ENCODE data around the gene BCL11A. TPM values are rescaled to one million over a fixed set of nuclear protein-coding genes. Genes with fewer than 3 reads are reported as not detected.

The BCL11A gene
- total RNA-seq, 1 donor from 2014 or later, result 0.67 TPM

DNA sequence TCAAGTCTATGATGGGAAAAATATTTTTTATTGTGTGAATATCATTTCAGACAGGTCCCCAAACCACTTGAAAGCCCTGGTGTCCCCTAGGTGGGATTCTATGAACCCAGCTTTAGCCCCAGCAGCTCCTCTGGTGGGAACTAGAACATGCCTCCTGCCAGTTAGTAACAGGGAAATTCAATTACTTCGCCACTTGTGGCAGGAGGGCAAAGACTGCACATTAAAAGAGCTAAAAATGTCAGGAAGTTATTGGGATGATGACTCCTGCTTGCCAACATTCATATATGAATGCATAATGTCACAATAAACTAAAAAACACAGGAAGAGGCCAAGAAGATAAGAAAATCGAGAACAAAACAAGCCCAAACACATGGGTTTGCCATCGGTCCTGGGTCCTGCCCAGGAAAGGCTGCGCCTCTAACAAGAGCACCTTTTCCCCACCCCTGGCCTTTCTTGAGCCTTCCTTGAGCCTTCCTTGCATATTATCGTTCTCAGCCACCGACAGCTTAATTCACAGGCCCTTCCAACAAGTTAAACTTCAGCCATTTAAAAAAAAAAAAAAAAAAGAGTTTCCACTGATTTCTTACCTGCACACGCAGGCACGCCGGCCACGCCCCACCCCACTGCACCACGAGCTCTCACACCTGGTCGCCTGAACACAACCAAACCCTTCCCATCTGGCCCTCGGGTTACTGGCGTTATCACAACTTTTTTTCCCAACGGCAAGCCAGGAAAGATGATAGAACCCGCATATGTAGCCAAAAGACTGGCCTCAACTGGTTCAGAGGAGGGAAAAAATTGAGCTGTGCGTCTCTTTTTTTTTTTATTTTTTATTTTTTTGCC, 23.4 kb downstream of the BCL11A start:
- peaks cover 7% of the 10 kb centered on the region for H3K27me3 Mint-ChIP-seq (ENCODE audit: insufficient read depth, low read depth)
- peaks cover 3% of the 10 kb centered on the region for H3K36me3 Mint-ChIP-seq
- DNase-seq (ENCODE audit: low spot score), result no peak
- H3K4me1 Mint-ChIP-seq, result peaks cover 56% of the 10 kb centered on the region
- no peak overlapping the region for H2AFZ ChIP-seq (replicated peaks)
- peaks cover 39% of the 10 kb centered on the region for H3K4me1 ChIP-seq
- no peaks in the 10 kb centered on the region for H3K9me3 Mint-ChIP-seq
- H3K79me2 ChIP-seq (ENCODE audit: low read depth), result peaks cover 23% of the 10 kb centered on the region
- H3K4me3 Mint-ChIP-seq, result no peak overlapping the region
- H3K4me3 ChIP-seq, result no peak overlapping the region
- H3K9ac ChIP-seq, result no peak overlapping the region
- H3K27ac Mint-ChIP-seq, result no peak overlapping the region
- no peak overlapping the region for H3K27ac ChIP-seq
- no peaks in the 10 kb centered on the region for H4K20me1 ChIP-seq (ENCODE audit: low read depth)
- TF ChIP-seq CTCF (IDR thresholded peaks at IDR 0.05) (no peak), EZH2phosphoT487 (IDR thresholded peaks at IDR 0.05) (no peak), EZH2 (IDR thresholded peaks at IDR 0.05) (no peak)
- no peaks in the 10 kb centered on the region for H3F3A ChIP-seq (ENCODE audit: low read depth)
- H3K9me3 ChIP-seq (ENCODE audit: low read depth), result no peaks in the 10 kb centered on the region
- no peaks in the 10 kb centered on the region for H3K36me3 ChIP-seq
- H3K27me3 ChIP-seq, result no peaks in the 10 kb centered on the region
- no peak overlapping the region for H3K4me2 ChIP-seq

DNA sequence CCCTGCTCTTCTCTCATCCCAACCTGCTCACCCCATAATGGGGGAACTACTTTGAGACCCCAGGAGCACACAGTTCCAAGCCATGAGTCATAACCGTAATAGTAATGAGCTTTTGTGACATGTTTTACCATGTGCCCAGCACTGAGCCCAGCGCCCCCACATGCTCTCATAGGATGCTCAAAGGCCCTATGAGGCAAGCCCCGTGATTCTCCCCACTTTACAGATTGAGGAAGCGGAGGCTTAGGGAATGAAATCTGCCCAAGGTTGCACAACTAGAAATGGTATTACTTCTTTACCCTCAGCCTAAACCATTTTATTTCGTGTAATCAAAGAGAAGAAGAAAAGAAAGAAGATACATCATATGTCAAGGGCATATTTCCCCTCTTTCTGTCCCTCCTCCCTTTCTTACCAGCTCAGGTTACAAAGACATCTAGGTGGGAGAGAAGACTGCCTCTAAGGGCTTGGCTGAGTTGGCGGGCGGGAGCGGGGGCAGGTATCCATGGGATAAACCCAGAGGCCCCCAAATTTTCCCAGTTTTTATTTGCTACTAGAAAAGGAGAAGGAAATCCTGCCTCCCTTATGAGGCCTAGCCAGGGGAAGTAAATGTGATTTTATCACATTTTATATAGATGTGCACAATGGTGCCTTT, 24.2 kb downstream of the BCL11A start:
- Histone ChIP-seq H3K4me3 (no peak overlapping the region), H3K36me3 (no peaks in the 10 kb centered on the region), H3K4me2 (no peak overlapping the region), H3F3A (ENCODE audit: low read depth) (no peaks in the 10 kb centered on the region), H3K9ac (no peak overlapping the region), H3K9me3 (ENCODE audit: low read depth) (no peaks in the 10 kb centered on the region), H3K27me3 (no peaks in the 10 kb centered on the region), H3K4me1 (peaks cover 31% of the 10 kb centered on the region), H3K79me2 (ENCODE audit: low read depth) (peaks cover 17% of the 10 kb centered on the region), H4K20me1 (ENCODE audit: low read depth) (no peaks in the 10 kb centered on the region), H3K27ac (no peak overlapping the region), H2AFZ (replicated peaks) (no peak overlapping the region)
- no peak for DNase-seq (ENCODE audit: low spot score)
- Mint-ChIP-seq H3K9me3 (no peaks in the 10 kb centered on the region), H3K27ac (no peak overlapping the region), H3K4me3 (no peak overlapping the region), H3K36me3 (peaks cover 3% of the 10 kb centered on the region), H3K4me1 (peaks cover 52% of the 10 kb centered on the region), H3K27me3 (ENCODE audit: insufficient read depth, low read depth) (peaks cover 7% of the 10 kb centered on the region)
- TF ChIP-seq CTCF (IDR thresholded peaks at IDR 0.05), result no peak
- TF ChIP-seq EZH2phosphoT487 (IDR thresholded peaks at IDR 0.05), result no peak
- TF ChIP-seq EZH2 (IDR thresholded peaks at IDR 0.05), result no peak

GRCh38 chr2:60528281-60529020, 25.0 kb downstream of the BCL11A start:
- TF ChIP-seq EZH2phosphoT487 (IDR thresholded peaks at IDR 0.05), result no peak
- no peak for TF ChIP-seq EZH2 (IDR thresholded peaks at IDR 0.05)
- TF ChIP-seq CTCF (IDR thresholded peaks at IDR 0.05), result no peak
- no peak overlapping the region for H3K9ac ChIP-seq
- DNase-seq (ENCODE audit: low spot score), result no peak
- peaks cover 15% of the 10 kb centered on the region for H3K79me2 ChIP-seq (ENCODE audit: low read depth)
- no peak overlapping the region for H3K4me3 ChIP-seq
- H3K36me3 ChIP-seq, result no peaks in the 10 kb centered on the region
- peaks cover 45% of the 10 kb centered on the region for H3K4me1 Mint-ChIP-seq
- H3K27me3 Mint-ChIP-seq (ENCODE audit: insufficient read depth, low read depth), result peaks cover 7% of the 10 kb centered on the region
- H3K9me3 Mint-ChIP-seq, result no peaks in the 10 kb centered on the region
- H3F3A ChIP-seq (ENCODE audit: low read depth), result no peaks in the 10 kb centered on the region
- no peak overlapping the region for H3K27ac Mint-ChIP-seq
- peaks cover 24% of the 10 kb centered on the region for H3K4me1 ChIP-seq
- H3K36me3 Mint-ChIP-seq, result peaks cover 3% of the 10 kb centered on the region
- H3K27ac ChIP-seq, result no peak overlapping the region
- H3K27me3 ChIP-seq, result no peaks in the 10 kb centered on the region
- no peak overlapping the region for H3K4me3 Mint-ChIP-seq
- H3K9me3 ChIP-seq (ENCODE audit: low read depth), result no peaks in the 10 kb centered on the region
- H4K20me1 ChIP-seq (ENCODE audit: low read depth), result no peaks in the 10 kb centered on the region
- no peak overlapping the region for H3K4me2 ChIP-seq
- H2AFZ ChIP-seq (replicated peaks), result no peak overlapping the region

Data from neural progenitor cell (in vitro differentiated cells).